GM21619 (cell line): Measurements from ENCODE around the gene CELSR2.
"Not testable (repeated sequence)": the region's sequence is repeated elsewhere in the genome, so short reads cannot be mapped to it uniquely, and the experiment has no call there.

Experiments used
- ATAC-seq: cut with Tn5 transposase; IDR thresholded peaks from one replicate; pipeline ENCODE4 v1.9.1; 2021; ENCODE audit not compliant: unreplicated experiment

The CELSR2 gene

DNA sequence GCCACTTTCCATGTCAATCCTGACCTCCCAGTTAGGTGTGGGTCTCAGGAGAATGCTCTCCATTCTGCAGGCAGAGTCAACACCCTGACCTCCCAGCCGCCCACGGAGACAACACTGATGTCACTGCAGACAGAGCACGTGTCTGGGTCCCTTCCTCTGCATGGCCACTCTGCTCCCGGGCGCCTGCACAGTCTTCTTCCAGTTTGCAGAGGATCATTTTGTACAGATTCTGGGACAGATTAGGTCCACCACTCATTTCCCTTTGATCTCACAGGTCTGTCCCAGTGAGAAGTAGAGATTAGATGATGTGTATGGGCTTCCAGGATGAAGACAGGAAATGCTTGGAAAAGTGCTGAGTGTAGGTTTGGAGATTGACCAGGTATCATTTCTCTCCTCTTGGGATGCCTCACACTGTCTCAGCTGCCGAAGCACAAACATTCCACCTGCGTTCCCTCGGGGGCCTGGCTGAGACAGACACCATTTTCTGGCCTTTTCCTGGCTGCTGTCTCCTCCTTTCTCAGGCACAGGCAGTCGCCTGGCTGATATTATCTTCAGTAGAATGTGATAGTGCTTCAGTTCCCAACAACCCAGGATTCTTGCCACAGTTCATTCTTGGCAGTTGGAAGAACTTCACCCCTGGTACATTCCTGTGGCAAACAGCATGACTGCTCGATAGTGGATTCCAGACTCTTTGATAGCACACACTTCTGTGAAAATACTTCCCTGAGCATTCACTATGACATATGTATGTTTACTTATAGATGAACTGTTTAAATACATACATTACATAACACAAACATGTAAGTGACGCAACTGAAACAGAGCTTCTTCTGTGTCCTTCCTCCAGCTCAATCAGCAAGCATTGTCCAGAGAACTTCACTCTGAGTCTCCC, 49.6 kb downstream of the CELSR2 start:
- ATAC-seq = no peak

DNA sequence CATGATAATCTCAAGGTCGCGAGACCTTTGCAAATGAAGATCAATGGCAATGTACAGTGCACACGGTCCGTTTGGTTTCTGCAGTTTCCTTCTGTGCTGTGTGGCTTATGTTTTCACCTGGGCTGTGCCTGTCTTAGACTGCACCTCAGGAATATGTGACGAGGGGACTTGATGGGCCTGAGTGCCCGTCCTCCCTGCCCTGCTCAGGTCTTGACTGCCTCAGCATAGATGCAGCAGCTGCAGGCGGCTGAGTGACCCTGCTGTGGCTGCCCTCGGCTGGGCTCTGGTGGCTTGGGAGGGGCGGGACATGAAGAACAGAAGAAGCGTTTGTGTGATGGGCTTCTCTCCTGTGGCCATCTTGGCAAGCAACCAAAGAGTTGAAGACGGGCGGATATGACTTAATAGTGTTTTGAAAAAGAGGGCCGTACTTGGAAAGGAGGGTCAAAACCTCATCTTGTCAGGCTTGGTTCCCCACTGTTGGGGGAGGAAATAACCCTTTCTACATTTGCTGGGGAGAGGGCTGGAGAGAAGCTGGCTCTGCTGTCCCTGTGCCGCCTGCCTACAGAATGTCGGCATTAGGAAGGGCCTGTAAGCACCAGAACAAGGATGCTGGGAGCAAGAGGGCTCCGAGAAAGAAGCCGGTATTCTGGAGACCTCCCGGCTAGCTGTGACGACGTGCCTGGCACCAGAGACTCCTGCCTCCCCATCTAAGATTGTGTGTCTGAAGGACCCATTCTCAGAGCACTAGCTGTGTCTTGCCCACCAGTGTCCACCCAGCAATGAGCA, 50.4 kb downstream of the CELSR2 start:
- ATAC-seq = no peak

DNA sequence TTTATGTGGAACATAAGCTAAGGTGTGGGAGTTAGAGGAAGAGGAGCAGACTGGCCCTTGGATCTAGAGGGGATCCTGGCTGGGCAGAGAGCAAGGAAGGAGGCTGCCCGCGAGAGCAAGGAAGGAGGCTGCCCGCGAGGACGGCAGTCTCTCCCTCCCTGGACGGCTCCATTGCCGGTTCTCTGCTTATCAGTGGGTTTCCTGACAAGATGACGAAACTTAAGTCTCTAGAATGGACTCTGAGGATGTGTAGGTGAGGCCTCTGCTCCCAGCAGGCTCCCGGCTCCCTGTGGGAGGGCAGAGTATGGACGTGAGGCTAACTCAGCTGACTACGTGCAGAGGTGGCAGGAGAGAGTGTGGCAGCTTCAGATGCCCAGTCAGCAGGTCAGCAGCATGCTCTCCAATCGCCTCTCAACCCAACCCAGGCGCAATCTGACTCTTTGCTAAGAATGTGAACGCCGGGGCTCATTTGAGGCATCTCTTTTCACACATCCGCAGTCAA, 51.4 kb downstream of the CELSR2 start:
- ATAC-seq = no peak

DNA sequence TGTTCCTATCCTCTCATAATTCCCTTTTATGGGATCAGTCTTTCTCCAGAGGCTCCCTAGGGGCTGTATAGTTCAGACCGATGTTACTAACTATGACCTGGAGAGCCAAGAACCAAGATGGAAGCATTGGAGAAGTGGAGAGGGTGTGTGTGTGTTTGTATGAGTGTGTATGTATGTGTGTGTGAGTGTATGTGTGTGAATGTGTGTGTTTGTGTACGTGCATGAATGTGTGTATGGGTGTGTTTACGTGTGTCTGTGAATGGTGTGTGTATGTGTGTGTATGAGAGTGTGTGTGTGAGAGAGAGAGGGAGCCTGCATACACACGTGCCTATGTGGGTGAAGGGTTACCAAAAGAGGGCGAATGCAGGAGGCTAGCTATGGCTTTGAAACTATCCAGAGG, 52.5 kb downstream of the CELSR2 start:
- ATAC-seq = no peak

DNA sequence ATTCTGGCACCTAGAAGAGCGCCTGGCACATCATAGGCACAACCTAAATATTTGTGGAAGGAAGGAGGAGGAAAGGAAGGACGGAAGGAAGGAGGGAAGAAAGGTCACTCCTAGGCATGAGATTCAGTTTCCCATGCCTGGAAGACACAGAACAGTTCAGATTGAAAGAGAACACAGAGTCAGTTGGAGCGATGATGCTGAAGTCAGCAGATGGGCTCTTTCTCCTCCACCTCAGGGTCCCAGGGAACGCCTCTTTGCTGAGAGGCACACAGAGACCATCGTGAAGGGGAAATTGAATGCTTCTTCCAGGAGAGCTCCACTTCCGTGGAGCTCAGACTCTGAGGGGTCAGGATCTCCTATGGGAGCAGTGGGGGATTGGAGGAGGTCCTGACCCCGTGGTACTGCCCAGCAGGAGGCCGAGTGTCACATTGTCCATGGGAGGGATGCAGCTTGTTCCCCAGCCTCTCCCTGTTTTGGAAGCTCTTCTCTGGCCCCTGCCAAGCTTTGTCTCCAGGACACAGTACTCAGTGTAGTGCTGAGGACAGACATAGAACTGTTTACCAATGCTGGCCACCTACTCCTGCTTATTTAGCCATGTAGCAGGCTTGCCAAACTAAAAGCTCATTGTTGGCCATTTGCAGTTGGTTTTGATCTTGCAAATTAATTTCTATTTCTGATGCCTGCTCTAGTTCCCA, 55.0 kb downstream of the CELSR2 start:
- ATAC-seq = no peak

DNA sequence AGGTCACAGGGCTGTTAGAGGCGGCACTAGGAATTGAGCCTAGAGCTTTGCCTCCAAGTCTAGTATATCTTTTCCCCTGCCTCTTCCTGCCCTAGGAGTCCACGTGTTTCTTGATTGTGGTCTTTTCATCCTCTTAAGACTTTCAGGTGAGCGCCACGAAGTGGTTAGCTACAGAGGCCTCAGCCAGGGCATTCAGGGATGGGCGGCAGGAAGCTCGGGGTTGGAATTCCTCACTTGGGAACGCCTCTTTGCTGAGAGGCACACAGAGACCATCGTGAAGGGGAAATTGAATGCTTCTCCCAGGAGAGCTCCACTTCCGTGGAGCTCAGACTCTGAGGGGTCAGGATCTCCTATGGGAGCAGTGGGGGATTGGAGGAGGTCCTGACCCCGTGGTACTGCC, 56.7 kb downstream of the CELSR2 start:
- not testable (repeated sequence) for ATAC-seq

DNA sequence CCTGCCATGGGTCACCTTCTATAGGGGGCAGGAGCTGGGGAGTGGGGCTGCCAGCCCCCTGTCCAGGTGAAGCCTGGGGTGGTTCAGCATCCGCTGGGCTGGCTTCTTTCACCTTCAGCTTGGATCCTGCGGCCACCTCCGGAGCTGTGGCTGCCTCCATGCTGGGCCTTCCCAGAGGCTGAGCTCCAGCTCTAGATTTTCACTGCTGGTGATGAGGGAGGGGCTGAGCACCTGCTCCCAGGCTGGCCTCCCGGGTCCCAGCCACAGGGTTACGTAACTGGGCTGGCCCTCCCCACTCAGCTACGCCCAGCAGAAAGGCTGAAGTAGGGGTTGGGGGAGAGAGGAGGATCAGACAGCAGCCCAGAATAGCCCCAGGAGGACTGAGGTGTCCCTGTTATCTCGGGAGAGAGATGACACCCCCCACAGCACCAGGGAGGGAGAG, 57.5 kb downstream of the CELSR2 start, which contains the start of gene MYBPHL:
MYBPHL (minus strand) TSS at position 180 of the 442 bp plus-strand sequence; CDS start at position 160, 20 bp downstream.
- no peak for ATAC-seq

DNA sequence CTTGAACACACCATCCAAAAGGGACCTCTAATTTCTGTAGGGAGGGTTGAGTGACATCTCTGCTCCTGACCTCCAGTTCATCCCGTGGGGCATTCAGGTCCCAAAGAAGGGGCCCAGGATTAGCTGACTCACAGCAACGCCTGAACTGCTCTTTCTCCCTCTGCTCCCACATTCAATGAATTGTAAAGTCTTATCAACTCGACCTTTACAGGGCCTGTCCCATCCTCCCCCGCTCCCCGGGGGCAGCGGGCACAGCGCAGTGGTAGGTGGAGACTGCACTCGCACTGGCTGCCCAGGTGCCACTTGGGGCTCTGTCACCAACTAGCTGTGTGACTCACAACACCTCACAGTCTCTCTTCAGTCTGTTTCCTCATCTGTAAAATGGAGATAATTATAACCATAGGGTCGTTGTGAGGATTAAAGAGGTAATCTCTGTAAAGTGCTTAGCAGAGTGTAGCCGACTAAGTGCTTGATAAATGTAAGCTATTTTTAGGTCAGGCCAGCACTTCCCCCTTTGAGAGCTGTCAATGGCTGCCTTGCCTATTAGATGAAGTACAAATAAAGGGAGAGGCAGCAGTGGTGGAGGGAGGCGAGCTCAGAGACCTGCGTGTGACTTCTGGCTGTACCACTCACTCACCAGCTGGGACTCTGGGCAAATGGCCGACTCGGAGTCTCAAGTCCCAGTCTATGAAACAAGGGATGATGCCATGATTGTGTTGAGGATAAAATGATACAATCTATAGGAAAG, 58.1 kb downstream of the CELSR2 start:
- ATAC-seq = no peak

DNA sequence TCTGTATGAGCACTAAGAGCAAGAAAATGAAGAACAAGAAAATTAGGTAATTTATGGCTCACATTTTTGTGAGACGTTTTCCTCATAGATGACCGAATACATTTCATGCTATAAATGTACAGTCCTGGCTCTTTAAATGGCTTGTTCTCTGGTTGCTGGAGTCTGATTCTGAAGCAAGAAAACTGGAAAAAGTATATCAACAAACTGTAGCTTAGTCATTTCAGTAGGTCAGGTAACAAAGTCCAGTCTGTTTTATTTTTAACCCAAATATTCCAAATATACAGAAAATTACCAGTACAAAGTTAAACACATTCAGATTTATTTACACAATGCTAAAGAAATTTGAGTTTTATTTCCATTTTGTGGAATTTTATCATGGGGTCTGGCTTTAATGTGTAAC, 60.0 kb downstream of the CELSR2 start:
- ATAC-seq = no peak

DNA sequence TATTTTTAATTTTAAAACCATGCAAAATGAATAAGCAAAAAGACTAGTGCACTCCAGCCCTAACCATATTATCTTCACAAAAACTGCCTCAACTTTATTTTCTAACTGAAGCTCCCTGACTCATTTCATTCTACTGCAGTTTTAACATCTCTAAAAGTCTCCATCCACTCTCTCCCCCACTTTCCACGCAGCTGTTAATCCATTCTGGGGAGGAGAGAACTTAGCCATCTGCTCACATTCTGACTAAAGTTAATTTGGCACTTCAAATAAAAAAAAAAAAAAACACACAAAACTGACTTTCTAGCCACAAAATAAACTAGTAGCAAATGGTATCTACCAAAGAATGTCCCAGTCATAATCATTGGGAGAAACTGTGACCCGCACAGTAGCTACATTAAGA, 62.9 kb downstream of the CELSR2 start:
- no peak for ATAC-seq

DNA sequence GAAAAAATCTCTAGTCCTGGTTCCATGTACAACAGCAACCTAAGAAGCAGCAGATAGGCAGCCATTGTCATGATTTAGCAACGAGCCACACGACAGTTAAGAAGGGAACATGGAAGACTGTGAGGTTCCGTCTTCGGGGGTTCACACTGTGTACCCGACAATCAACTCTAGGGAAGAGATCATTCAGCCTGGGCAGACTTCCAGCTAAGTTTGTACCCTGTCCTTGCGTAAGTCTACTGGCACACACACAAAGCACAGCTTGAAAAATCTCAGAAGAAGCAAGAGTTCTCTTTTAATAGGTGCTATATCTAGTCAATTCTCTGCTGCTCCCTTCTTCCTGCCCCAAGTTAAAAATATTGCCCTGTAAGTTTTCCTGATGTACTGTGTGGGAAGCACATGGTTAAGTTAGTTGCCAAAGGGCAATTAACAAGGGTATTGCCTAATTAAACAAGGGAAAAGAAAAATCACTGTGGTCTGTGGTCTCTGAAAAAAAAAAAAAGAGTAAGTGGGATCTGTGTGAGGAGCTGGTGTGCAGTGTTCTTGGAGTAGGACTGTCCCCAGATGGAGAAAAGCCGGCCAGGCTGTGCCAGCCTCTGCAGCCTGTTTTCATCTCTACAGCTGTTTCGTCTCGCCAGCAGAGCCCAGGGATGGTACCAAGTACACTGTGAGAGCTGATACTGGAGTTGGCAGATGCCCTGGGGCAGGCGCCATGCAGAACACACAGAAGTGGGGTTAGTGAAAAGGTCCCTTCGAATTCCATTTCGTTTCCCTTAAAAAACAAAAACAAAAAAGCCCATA, 63.8 kb downstream of the CELSR2 start:
- no peak for ATAC-seq

DNA sequence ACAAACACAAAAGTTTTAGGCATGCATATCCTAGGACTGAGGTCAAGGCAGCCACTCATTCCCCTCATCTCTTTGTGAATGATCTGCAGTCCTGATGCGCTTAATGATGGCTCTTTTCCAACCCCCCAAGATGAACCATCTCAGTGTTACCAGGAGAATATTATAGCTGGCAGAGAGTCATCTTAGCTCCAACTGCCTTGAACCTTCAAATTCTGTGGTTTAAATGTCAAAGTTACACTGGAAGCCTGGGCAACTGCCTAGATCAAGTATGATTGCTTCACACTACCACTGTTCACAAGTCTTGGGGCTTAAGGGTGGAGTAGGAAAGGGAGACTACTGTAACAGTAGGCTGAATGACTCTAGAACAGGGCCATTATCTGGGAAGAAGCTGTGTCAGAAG, 65.5 kb downstream of the CELSR2 start:
- no peak for ATAC-seq

DNA sequence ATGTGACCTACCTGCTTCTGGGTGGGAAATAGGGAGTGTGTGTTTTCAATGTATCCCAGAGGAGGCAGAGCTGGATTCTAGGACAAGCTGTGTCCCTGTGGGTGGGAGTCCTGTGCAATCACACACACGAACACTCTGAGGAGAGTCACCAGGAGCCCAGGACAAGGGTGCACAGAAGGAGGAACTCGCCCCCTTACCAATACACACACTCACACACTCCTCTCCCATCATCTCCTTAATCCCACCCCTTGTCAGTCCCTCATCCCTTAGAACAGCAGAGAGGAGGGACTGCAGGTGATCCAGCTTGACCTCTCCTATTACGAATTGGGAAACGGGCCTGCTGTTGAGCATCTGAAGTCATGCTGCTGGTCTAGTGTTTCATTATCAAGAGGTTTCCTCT, 65.9 kb downstream of the CELSR2 start:
- ATAC-seq = no peak

DNA sequence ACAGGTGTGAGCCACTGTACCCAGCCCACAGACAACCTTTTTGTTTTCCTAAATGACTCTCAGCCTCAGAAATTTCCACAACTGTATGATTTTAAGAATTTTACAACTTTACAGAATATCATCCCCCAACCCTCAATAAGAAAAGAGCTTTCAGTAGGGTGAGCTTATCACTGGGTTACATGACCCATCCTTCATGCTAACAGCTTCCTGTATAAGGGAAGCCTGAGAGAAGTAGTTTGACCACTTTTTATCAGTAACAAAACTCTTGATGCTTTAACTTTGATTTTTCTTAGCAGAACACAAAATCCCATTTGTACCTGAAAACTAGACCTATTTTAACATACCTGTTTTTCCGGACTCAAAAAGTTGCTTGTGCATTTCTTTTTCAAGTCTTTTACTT, 67.2 kb downstream of the CELSR2 start:
- ATAC-seq = no peak

DNA sequence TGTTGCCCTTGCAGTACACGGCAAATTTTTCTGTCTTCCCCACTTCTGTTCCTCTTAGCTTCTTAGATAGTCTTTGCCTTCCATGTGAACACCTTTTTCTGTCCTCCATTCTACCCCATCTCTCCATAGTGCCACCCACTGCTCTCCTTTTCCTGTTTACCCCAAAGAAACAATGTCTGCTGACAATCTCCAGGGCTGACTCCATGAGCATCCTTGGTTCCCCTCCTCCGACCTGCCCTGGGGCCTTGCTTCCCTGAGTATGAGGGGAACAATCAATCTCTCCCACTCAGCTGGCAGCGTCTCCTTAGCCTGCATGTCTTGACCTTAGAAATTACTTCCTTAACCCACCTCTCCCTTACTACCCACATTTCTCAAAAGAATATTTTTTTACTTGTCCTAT, 69.8 kb downstream of the CELSR2 start:
- ATAC-seq = no peak

DNA sequence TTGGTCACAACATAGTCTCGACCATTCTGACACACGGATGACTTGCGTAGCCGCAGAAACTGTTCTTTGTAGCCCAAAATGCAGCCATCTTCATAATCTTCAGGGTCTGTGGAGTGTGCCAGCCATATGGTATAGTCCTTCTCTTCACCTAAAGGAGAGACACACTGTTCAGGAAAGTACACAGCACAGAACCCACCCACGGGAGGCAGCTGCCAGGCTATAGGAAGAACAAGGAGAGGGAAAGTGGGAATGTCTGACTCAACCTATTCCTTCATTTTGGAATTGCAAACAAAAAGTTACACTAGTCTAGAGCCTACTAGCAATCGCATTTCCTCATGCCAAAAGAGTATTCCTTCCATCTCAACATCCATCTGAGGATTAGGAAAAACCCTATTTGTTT, 73.6 kb downstream of the CELSR2 start:
- no peak for ATAC-seq
